Fibroblast of lung (primary cell): ENCODE results near the gene BCL2L11.

Experiments
- EZH2 ChIP-seq: IDR thresholded peaks from 2 replicates; pipeline ENCODE4 v1.5.1; 2012; ENCODE audit warnings: low read length, control low read depth, mild to moderate bottlenecking; ENCODE audit errors: missing control alignments
- TF ChIP-seq, protein P1 (sequence below), 2 donors: IDR thresholded peaks in 1 of 2; conservative IDR thresholded peaks in 1 of 2; 1 replicate in 1 of 2; 2 replicates in 1 of 2; pipeline ENCODE4 v1.5.1; 2011 to 2012; ENCODE audit warnings: low read length in 2 of 2, control low read depth in 1 of 2, inconsistent platforms in 1 of 2, low read depth in 1 of 2, mild to moderate bottlenecking in 1 of 2

GRCh38 chr2:111100087-111100764, 20.5 kb upstream of the BCL2L11 start:
- TF ChIP-seq, protein P1, sequence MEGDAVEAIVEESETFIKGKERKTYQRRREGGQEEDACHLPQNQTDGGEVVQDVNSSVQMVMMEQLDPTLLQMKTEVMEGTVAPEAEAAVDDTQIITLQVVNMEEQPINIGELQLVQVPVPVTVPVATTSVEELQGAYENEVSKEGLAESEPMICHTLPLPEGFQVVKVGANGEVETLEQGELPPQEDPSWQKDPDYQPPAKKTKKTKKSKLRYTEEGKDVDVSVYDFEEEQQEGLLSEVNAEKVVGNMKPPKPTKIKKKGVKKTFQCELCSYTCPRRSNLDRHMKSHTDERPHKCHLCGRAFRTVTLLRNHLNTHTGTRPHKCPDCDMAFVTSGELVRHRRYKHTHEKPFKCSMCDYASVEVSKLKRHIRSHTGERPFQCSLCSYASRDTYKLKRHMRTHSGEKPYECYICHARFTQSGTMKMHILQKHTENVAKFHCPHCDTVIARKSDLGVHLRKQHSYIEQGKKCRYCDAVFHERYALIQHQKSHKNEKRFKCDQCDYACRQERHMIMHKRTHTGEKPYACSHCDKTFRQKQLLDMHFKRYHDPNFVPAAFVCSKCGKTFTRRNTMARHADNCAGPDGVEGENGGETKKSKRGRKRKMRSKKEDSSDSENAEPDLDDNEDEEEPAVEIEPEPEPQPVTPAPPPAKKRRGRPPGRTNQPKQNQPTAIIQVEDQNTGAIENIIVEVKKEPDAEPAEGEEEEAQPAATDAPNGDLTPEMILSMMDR (conservative IDR thresholded peaks at IDR 0.05 in 1 of 2, IDR thresholded peaks at IDR 0.05 in 1 of 2; ENCODE audit: low read depth in 1 of 2, low read length in 2 of 2): no peak
- TF ChIP-seq EZH2: no peak
